ENCODE data around the gene PARP2.

GRCh38 chr14:20295067-20295466, 48.4 kb upstream of the PARP2 start:
- TF ChIP-seq POLR2AphosphoS5 (IDR thresholded peaks at IDR 0.05; ENCODE audit: borderline replicate concordance, low read depth, low read length) (no peak), EZH2 (IDR thresholded peaks at IDR 0.05) (no peak), FOXP2 (optimal IDR thresholded peaks at IDR 0.05; ENCODE audit: control extremely low read depth, extremely low read length, insufficient read depth) (no peak)

Measured in SK-N-MC (cell line).